ENCODE data around the gene PAX4.

DNA sequence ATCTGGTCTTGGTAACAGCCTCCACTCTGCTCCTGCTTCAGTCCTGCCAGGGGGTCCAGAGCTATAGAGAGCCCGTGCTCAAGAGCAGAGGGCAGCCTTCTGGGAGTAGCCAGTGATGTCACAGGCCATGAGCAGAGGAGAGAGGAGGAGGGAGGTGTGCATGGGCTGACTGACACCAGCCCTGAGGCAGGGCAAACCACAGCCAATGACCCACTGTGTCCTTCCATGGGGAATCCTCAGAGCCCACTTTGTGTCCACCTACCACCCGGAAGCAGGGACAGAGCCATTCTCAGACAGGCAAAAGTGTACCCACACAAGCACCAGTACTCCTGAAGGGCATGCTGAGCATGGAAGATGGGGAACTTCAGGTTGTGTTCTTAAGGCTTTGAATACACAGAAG lies at the start of gene PAX4:
- TF ChIP-seq, protein P1, sequence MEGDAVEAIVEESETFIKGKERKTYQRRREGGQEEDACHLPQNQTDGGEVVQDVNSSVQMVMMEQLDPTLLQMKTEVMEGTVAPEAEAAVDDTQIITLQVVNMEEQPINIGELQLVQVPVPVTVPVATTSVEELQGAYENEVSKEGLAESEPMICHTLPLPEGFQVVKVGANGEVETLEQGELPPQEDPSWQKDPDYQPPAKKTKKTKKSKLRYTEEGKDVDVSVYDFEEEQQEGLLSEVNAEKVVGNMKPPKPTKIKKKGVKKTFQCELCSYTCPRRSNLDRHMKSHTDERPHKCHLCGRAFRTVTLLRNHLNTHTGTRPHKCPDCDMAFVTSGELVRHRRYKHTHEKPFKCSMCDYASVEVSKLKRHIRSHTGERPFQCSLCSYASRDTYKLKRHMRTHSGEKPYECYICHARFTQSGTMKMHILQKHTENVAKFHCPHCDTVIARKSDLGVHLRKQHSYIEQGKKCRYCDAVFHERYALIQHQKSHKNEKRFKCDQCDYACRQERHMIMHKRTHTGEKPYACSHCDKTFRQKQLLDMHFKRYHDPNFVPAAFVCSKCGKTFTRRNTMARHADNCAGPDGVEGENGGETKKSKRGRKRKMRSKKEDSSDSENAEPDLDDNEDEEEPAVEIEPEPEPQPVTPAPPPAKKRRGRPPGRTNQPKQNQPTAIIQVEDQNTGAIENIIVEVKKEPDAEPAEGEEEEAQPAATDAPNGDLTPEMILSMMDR (IDR thresholded peaks at IDR 0.05) = no peak
- TF ChIP-seq EZH2 (IDR thresholded peaks at IDR 0.05) = no peak

All from neural progenitor cell (in vitro differentiated cells).